Pancreas (tissue), 10 donors: ENCODE results near the gene USO1. TPM values are rescaled to one million over a fixed set of nuclear protein-coding genes. Genes with fewer than 3 reads are reported as not detected.
"Not testable (repeated sequence)": the region's sequence is repeated elsewhere in the genome, so short reads cannot be mapped to it uniquely, and the experiment has no call there.

ENCODE experiments used
- ATAC-seq, 4 donors: fragments of 200-7000 bp; cut with Tn5 transposase; one replicate each; pipeline versions ENCODE4 v1.8.0 to v1.9.1; 2020; ENCODE audit warnings: mild to moderate bottlenecking in 4 of 4, moderate library complexity in 4 of 4
- DNase-seq, 6 donors: peaks; one replicate each; pipeline ENCODE4 v3.0.0-alpha.2; 2020
- FAIRE-seq: peaks from 2 replicates; lab custom pipeline; 2012; peaks lifted over from hg19 to GRCh38; lab: Jason Lieb, UNC
- H3K27ac ChIP-seq, 4 donors: fragments of 200-600 bp; sonication (generic); 1 replicate in 3 of 4; 2 replicates in 1 of 4; pipeline versions ENCODE4 v1.5.0 to v1.8.0; 2020
- H3K27me3 ChIP-seq, 4 donors: fragments of 200-600 bp; one replicate each; pipeline ENCODE4 v1.8.0; 2021
- H3K36me3 ChIP-seq, 3 donors: fragments of 200-600 bp; sonication (generic) in 1 of 3; one replicate each; pipeline versions ENCODE4 v1.5.0 to v1.8.0; 2020 to 2021
- H3K4me1 ChIP-seq, 3 donors: fragments of 200-600 bp; one replicate each; pipeline ENCODE4 v1.8.0; 2021
- H3K4me3 ChIP-seq, 4 donors: fragments of 200-600 bp; sonication (generic) in 2 of 4; one replicate each; pipeline versions ENCODE4 v1.5.0 to v1.8.0; 2020 to 2021
- H3K9me3 ChIP-seq, 4 donors: fragments of 200-600 bp; one replicate each; pipeline ENCODE4 v1.8.0; 2021
- CTCF ChIP-seq, 4 donors: fragments of 200-600 bp; sonication (generic) in 3 of 4; IDR thresholded peaks; one replicate each; pipeline versions ENCODE4 v1.5.0 to v1.8.0; 2021; ENCODE audit warnings: antibody characterized with exemption in 4 of 4
- WGBS, 2 donors: extraction: QIAGEN DNeasy Blood & Tissue Kit; methylation state at CpG; one replicate each; pipeline ENCODE4 v1.1.7; 2013; 5-methylcytosine and 5-hydroxymethylcytosine counted together
- intact Hi-C, 3 donors: fragments of 100-400 bp; cut with DNase I; formaldehyde crosslinking; loops; one replicate each; pipeline versions ENCODE4 v1.11.1 to v1.14.2; 2022
- polyA plus RNA-seq, 2 donors: library from polyadenylated mRNA; stranded (reverse); fragments of 200-250 nt; gene quantifications; one replicate each; pipeline ENCODE4 v1.2.3, GENCODE V29; 2013
- total RNA-seq, 6 donors: library from RNA; stranded (reverse); fragmentation: NEBNext Ultra II Directional in 4 of 6; extraction: Animal tissue kit (Norgen Biotek cat#: 25700) in 4 of 6; gene quantifications; one replicate each; pipeline versions ENCODE4 v1.2.1 to v1.2.4, GENCODE V29; 2021 to 2023
- donor health status: healthy with polysubstance abuse.
- donor health status: DM: no; HTN: no; CAD: no; lungs with moderate emphysema.
- donor health status: DM: no; HTN: no; CAD: no.
- donor health status: control.
- donor health status: control.
- donor health status: Bipolar disorder and iron deficiency.
- donor health status: DM: yes; HTN: yes; CAD: no.
- donor health status: DM: no; HTN: no; CAD: no.
- donor health status: DM: no; HTN: no; CAD: no.
- donor health status: DM: yes; HTN: yes; CAD: no.

Gene USO1
- total and polyA plus RNA-seq, 8 donors, result 31.2 to 58.2 (median 51.4) TPM

- H3K9me3 ChIP-seq, result no peaks in the 10 kb centered on the region
- no peak overlapping the region for H3K4me3 ChIP-seq
- no peak overlapping the region for H3K27ac ChIP-seq
- no peaks in the 10 kb centered on the region for H3K4me1 ChIP-seq
- 94 to 100% methylated on average over 1 of the region's 1 CpG for WGBS, 2 donors
- TF ChIP-seq CTCF (IDR thresholded peaks at IDR 0.05), result no peak
- intact Hi-C loops, result no loop called here
- H3K27me3 ChIP-seq, result no peaks in the 10 kb centered on the region
- no peak for FAIRE-seq
- peaks cover 0 to 35% (median 20%) of the 10 kb centered on the region in 3 donors for H3K36me3 ChIP-seq
- no peak for ATAC-seq
- DNase-seq, result no peak
Observed at GRCh38 chr4:75800972-75801371, 76.6 kb downstream of the USO1 start.

GRCh38 chr4:75806035-75806434 is 81.7 kb downstream of the USO1 start:
- H3K27me3 ChIP-seq, intact Hi-C loops, H3K4me1 ChIP-seq, H3K9me3 ChIP-seq, FAIRE-seq, H3K4me3 ChIP-seq, H3K27ac ChIP-seq, DNase-seq, ATAC-seq: not testable (repeated sequence)
- peaks cover 0 to 65% (median 35%) of the 10 kb centered on the region in 3 donors for H3K36me3 ChIP-seq
- 84 to 91% methylated on average over 8 of the region's 8 CpGs for WGBS, 2 donors

GRCh38 chr4:75817901-75818300 is 93.5 kb downstream of the USO1 start:
- ATAC-seq, result no peak
- no peak for DNase-seq
- Histone ChIP-seq H3K27ac (peak overlapping the region in 1 of 4 donors; percentile 68), H3K4me3 (no peak overlapping the region), H3K9me3 (no peaks in the 10 kb centered on the region), H3K4me1 (peaks cover 19 to 30% (median 28%) of the 10 kb centered on the region in 3 donors), H3K27me3 (no peaks in the 10 kb centered on the region), H3K36me3 (peaks cover 0 to 21% (median 12%) of the 10 kb centered on the region in 3 donors)
- FAIRE-seq, result no peak
- no peak for TF ChIP-seq CTCF (IDR thresholded peaks at IDR 0.05)
- WGBS, 2 donors, result 82 to 84% methylated on average over 2 of the region's 2 CpGs
- intact Hi-C loops, result no loop called here

GRCh38 chr4:75819121-75819520 is 94.7 kb downstream of the USO1 start:
- DNase-seq, result no peak
- H3K4me3 ChIP-seq, result no peak overlapping the region
- TF ChIP-seq CTCF (IDR thresholded peaks at IDR 0.05), result no peak
- peak in 3 of 4 donors; percentile 63 to 73 (median 70) for ATAC-seq
- peaks cover 0 to 12% (median 6%) of the 10 kb centered on the region in 3 donors for H3K36me3 ChIP-seq
- peaks cover 19 to 30% (median 28%) of the 10 kb centered on the region in 3 donors for H3K4me1 ChIP-seq
- 36 to 40% methylated on average over 4 of the region's 4 CpGs for WGBS, 2 donors
- intact Hi-C loops, result no loop called here
- FAIRE-seq, result no peak
- peak overlapping the region in 2 of 4 donors; percentile 63 to 68 for H3K27ac ChIP-seq
- no peaks in the 10 kb centered on the region for H3K9me3 ChIP-seq
- no peaks in the 10 kb centered on the region for H3K27me3 ChIP-seq

GRCh38 chr4:75820197-75820596 is 95.8 kb downstream of the USO1 start:
- peaks cover 19 to 30% (median 28%) of the 10 kb centered on the region in 3 donors for H3K4me1 ChIP-seq
- DNase-seq (no peak), ATAC-seq (peak in 3 of 4 donors; percentile 56 to 67 (median 61)), FAIRE-seq (no peak)
- peaks cover 0 to under 1% (median 0%) of the 10 kb centered on the region in 3 donors for H3K36me3 ChIP-seq
- H3K9me3 ChIP-seq, result no peaks in the 10 kb centered on the region
- H3K4me3 ChIP-seq, result no peak overlapping the region
- no peak for TF ChIP-seq CTCF (IDR thresholded peaks at IDR 0.05)
- peak overlapping the region in 2 of 4 donors; percentile 20 to 68 for H3K27ac ChIP-seq
- 8 to 13% methylated on average over 2 of the region's 2 CpGs for WGBS, 2 donors
- H3K27me3 ChIP-seq, result no peaks in the 10 kb centered on the region
- intact Hi-C loops, result no loop called here
